NCI-H128 (cell line): ENCODE data around the gene GREB1L.

Experiments
- DNase-seq: peaks from one replicate; lab custom pipeline; 2025; ENCODE audit not compliant: unreplicated experiment; lab: John Stamatoyannopoulos, UW

Gene GREB1L

DNA sequence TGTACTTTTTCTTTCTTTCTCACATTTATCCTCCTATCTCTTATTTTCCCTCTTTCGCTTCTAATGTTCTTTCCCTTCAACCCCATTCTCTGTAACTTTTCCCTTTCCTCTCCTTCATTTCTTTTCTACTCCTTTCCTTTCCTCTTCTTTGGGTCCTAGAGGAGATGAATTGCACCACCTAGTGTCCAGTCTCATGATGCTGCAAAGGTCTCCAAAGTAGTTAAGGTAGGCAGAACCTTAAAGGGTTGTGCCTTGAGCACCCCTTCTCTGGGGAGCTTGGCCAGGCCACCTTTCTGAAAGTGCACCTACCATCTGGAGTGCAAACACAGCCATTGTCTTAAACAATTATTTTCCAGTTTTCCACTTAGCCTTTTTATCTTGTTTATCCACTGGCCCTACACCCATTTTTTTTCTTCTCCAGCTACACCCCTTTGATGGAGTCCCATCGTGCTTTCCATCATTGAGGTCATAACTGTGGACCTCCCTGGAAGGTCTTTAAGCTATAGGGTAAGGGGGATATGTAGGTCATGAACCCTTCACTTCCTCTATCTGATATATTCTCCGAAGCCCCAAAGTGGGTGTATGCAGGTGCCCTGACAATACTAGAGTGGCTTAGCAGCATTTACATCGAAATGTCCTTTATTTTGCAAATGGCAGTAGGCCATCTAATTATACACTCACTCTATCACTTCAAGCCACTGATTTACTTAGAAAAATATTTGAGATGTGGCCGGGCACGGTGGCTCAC, 202.6 kb downstream of the GREB1L start:
- peak; percentile 30 for DNase-seq

DNA sequence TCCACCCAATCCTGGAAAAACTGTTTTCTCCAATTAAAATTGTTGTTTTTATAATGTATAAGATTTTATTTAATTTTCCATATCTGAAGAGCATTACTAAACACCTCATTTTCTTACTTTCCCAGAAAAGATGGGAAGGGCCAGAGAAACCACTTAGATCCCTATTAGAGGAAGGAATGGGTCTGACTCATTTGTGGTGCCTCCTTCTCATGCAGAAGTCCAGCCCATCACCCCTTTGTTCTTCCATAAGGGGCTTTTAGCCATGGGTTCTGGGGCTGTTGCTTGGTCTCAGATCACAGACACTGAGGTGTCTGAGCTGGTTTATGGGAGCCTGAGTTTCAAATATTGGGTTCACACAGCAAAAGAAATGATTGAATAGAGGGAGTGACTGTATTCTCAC, 206.3 kb downstream of the GREB1L start:
- DNase-seq = no peak

DNA sequence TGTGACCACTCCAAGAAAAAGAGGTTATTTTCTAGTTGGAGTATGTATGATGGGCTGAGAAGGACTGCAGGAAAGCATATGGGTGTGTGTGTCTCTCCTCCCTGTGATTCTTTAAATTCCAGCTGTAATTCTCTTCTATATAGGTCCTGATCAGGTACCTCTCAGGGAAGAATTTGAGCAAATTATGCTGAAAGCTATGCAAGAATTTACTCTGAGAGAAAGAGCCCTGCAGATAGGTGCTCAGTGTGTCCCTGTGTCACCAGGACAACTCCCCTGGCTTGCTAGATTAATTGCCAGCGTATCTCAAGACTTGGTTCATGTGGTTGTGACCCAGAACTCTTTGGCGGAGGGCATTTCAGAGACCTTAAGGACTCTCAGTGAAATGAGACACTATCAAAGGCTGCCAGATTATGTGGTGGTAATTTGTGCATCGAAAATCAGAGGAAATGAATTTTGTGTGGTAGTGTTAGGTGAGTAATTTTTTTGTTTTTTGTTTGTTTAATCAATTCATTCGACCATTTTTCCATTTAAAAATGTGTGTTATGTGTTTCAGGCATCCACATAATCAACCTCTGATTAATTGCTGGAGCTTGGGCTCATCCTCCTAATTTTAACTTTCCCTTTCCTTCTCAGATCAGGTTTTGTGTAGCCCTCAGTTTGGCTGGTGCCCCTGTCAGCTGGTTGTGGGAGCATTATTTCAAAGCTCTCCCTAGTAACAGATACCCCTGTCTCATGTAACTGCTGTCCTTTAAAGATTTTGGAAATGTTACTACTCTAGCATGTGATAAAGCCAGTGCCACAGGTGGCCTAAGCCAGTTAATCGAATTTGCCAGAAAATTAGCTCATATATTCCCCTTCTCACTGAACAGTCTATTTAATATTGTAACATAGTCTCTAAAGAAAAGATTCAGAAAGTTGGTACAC, 207.6 kb downstream of the GREB1L start:
- DNase-seq = no peak

DNA sequence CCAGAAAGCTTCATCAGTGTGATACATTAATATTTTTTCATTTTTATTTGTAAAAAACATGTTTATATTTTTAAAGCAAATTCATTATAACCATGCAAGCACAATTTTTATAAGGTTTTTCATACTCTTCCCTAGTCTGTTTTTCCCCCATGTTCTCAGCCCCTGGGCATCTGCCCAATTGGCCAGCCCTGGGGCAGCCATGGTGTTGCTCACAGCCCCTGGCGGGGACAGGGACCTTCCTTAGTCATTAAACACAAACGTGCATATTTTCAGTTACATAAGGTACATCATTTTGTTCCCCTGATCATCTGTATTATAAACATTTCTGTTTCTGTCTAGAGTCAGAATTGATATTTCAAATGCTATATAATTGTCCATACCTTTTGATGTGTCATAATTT, 208.5 kb downstream of the GREB1L start:
- no peak for DNase-seq

DNA sequence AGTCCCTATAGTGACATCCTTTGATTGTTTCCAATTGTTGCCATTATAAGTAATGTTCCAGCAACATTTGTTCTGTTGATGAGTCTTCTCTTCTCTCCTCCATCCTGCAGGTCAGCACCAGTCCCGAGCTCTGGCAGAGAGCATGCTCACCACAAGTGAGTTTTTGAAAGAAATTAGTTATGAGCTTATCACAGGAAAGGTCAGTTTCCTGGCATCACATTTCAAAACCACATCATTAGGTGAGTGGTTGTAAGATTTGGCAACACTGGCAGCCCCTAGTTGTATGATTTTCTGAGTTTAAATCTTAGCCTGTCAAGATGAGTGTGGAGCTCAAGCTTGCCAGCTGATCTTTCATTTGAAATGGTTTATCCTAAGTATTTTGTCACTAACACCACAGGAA, 208.9 kb downstream of the GREB1L start:
- no peak for DNase-seq

DNA sequence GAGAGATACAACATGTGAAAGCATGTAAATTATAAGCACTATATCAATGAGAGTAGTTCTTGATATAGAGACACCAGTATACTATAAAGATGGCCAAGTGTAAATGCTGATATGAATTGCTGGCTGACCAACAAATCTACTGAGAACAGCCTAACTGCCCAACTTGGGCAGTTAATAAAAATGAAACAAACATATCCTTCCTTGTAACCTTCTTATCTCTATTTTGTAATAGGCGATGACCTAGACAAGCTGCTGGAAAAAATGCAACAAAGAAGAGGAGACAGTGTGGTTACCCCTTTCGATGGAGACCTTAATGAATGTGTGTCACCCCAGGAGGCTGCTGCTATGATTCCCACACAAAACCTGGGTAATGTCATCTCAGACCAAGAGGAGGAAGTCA, 209.8 kb downstream of the GREB1L start:
- no peak for DNase-seq

DNA sequence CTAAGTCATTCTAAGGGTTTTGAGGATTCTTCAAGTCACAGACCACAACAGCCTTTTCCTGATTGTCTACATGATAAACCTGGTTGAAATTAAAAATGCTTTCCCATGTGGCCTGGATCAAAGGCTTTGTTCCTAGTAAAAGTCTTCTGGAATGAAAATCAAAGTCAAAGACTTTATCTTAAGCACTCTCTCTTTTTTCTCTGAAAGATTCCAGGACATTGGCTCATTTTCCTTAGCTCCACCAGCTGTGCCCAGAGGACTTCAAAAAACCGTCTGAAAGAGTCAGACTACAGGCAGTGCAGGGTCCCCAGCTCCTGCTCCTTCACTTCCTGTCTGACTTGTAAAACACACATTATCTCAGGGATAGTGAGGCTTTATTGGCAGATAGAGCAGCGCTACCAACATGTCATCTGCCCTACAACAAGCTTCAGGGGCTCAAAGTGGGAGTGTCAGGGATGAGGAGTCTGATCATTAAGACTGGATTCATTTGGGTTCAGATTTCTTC, 210.3 kb downstream of the GREB1L start:
- no peak for DNase-seq

DNA sequence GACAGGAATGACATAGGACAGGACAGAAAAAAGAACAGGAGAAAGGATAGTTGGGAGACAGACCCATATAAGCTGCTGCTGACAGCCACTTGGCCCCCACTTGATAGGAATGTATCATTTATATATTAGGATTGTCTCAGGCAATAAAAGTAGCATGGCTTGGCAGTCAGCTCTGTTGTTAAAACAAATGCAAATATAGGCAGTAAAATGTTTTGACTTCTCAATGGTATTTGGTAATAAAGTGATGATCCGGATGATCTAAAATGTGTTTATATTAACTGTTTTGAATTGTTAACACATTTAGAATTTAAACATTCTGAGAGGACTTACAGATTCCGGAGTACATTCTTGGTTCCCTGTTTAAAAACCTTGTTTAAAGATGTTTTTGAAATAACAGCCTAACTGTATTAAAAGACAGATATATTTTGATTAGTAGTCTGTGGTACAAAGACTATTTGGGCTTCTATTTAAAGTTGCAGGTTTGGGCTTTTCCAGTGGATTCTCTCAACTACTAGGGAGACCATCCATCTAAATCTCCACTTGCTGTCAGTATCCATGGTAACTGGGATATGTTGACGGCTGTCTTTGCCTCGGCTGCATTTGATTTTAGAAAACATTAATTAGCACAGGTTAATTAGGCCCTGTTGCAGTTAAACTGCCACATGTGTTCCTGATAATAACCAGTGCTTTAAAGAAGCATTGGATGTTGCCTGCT, 210.9 kb downstream of the GREB1L start:
- DNase-seq = no peak

DNA sequence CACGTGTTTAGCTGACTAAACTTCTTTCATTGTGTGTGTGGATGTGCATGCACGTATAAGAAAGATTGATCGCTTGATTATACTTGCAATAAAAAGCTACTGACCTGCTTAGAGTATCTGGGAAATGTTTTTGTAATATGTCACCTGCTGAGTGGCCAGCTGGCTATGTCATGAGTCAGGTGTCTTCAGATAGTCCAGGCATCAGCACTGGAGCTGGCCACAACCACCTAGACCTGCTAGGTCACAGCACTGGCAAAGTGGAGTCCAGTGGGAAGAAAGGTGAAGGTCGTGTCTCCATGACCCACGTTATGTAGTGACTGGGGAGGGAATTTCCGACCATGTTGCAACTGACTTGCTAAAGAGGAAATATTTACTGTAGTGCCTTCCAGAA, 211.5 kb downstream of the GREB1L start:
- no peak for DNase-seq

DNA sequence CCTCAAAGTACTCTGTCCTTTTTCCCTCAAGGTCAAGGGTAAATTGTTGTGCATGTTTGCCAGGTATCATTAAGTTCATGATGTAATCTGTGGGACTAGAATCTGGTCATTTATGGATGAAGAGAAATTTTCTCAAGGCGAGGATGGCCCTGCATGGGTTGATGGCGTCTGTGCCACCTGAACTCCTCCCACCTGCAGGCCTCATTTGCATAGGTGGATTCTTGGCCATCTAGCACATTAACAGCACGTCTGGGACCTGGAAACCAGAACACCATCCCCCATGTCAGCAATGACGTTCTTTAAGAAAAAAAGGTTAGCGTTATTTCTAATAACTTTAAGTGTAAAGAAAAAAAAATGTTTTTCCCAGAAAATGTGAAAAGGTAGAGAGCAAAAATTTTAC, 212.7 kb downstream of the GREB1L start:
- DNase-seq = no peak

DNA sequence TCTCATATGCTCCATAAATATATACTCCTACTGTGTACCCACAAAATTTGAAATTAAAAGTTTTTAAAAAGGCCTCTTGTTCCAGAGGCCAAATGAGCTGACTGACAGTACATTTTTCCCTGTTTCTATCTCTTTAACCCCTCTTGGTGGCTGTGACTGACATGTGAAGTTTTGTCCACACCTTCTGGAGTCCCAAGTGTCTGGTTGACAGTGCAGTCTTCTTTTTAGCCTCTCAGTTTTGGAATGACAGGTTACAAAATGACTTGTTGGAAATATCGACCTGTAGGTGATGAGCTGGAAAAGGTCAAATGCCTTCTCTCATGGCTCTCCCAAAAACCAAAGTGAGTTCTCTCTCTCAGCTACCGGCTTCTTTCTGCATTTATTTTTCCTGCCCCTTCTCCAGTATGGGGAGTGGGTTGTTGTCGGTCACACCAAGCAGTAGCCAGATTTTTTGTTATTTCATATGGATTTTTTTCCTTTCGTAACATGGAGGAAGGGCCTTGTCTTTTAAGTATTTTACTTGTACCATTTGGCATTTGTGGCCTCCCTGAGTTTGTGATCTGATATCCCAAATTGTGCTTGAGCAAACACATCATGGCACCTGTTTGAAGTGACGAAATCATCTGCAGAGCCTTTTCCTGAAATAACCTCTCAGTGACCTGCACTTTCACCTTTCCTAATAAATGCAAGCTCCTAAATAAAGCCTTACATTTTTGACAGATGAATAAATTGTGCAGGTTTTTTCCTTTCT, 214.6 kb downstream of the GREB1L start:
- no peak for DNase-seq

DNA sequence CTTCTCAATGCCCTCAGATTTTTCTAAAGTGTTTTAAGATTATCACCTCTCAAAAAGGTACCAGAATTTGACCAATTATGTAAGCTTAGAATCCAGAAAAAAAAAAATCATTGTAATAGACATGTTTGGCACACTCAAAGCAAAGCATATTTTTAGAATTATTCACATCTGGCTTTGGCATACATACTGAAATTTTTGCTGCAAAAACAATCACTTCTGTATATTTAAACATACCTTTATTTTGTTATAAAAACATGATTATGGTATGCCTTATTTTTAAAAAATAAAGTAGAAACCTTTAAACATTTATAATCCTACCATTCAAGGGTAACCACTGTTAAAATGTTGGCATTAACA, 215.1 kb downstream of the GREB1L start:
- no peak for DNase-seq

DNA sequence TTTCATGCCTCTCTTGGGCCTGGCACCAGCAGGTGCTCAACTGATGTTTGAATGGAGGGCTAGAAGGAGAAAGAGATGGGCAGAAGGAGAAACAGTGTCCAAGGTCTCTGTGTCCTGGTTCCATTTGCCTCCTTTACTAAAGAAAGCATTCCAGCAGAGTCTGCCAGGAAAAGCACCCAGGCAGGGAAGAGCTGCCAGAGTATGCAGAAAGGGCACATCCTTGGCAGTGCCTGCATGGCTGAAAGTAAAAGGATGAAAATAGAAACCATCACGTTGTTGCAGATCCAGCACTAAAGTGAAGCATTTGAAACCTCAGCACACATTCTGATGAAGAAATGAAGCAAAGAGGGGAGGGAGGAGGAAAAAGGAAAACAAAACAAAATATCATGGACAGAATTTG, 216.3 kb downstream of the GREB1L start:
- no peak for DNase-seq

DNA sequence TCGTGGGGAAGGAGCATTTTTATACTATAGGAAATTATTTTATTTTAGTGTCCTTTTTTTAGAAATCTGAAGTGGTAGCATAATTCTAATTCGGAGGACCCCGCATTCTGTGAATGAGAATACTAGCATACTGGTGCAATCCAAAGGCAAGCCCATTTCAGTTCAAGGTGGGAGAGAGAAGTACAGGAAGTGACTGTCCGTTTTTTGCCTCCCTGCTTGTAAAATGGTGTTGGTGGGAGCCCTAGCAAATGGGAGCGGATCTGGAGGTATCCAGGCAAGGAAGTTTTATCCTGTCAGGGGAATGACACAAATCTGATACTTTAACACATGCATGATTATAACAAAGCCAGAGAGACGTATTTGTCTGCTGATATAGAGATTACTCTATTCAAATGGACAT, 216.8 kb downstream of the GREB1L start:
- DNase-seq = no peak

DNA sequence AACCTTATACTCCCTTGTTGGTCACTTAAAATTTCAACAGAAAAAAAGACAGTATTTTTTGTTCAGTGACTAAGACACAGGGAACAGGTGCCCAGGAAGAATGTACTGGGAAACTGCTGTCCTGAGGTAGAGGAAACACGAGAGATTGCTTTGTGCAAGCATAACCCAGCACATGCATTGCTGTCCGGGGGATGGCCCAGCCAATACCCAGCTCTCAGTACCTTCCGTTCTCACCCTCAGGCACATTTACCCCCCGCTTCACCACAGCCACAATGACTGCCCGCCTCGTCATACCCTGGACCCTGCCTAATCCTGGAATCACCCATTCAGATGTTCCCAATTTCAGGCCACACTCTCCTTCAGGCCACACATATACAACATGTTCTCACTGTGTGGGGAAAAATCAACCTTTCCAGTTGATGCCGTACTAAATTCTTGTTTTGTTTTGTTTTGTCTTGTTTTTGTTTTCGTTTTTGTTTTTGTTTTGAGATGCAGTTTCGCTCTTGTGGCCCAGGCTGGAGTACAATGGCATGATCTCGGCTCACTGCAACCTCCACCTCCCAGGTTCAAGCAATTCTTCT, 217.8 kb downstream of the GREB1L start:
- DNase-seq = no peak

DNA sequence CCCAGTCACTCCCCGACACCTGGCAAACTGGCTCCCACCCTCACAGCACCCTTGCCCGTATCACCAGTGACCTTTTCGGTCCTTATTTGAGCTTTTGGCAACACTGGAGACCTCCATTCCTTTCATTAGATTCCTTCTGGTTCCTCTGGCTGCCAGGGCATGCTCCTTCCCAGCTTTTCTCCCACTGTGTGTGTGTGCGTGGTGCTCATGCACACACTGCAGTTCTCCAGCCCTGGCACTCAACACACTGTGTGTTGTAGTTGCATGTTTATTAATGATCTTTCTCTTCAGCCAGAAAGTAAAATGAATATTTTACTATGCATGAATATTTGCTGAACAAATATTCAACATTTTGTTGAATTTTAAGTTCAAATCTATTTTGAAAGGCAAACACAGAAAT, 219.4 kb downstream of the GREB1L start:
- DNase-seq = no peak

DNA sequence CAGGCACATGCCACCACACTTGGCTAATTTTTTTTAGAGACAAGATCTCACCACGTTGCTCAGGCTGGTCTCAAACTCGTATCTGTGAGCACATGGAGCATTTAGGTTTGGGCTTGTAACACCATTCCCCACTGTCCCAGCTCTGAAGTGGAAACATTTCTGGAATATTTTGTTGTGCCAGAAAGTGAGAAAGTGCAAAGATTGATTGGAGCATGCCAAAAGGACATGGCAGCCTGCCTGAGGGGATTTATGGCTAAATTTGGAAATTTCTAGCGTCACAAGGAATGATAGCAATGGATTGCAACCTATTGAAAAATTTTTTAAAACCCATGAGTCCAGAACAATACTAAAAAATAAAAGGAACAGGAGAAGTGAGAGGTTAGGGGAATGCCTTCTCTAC, 221.7 kb downstream of the GREB1L start:
- DNase-seq = no peak

DNA sequence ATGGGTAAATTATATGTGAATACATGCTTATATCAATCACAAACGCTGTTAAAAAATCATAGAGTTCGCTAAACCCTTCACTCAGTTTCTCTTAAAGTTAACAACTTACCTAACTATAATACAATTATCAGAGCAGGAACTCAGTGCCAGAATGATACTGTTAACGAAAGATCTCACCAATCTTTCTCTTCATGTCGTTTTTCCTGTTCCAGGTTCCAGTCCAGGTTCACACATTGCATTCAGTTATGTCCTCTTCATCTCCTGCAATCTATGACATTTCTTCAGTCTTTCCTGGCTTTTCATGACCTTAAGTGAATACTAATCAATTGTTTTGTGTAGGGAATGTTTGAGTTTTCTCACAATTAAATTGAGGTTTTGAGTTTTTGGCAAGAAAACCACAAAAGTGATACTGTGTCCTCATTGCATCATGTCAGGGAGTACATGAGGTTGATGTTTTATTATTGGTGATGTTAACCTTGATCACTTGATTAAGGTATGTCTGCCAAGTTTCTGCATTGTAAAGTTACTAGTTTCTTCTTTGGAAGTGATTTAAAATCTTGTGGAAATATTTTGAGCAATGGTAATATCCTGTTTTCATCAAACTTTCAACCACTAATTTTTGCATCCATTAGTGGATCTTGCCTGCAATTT, 226.6 kb downstream of the GREB1L start:
- no peak for DNase-seq

DNA sequence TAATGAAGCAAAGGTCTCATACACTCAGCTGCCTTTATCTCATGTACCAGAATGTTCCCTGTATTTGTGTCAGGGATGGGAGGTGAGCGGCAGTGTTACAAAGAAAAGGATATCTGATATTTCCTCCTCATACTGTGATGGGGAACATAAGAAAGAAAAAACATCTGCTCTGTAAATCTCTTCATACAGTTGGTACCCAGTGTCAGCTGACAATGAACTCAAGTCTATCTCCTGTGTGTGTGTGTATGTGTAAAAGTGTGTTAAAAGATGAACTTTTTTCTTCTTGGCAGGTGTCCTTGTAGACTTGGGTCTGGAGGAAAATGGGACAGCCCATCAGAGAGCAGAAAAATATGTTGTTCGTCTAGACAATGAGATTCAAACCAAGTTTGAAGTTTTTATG, 230.7 kb downstream of the GREB1L start:
- DNase-seq = no peak

DNA sequence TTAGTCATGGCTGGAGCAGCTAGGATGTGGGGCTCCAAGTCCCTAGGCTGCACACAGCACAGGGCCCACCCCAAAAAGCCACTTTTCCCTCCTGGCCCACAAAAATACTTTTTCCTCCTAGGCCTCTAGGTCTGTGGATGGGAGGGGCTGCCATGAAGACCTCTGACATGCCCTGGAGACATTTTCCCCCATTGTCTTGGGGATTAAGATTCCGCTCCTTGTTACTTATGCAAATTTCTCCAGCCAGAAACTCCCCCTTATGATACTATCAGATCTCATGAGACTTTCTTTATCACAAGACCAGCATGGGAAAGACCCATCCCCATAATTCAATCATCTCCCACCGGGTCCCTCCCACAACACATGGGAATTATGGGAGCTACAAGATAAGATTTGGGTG, 232.6 kb downstream of the GREB1L start:
- no peak for DNase-seq
